ENCODE results near the gene GPX4.

Gene GPX4

DNA sequence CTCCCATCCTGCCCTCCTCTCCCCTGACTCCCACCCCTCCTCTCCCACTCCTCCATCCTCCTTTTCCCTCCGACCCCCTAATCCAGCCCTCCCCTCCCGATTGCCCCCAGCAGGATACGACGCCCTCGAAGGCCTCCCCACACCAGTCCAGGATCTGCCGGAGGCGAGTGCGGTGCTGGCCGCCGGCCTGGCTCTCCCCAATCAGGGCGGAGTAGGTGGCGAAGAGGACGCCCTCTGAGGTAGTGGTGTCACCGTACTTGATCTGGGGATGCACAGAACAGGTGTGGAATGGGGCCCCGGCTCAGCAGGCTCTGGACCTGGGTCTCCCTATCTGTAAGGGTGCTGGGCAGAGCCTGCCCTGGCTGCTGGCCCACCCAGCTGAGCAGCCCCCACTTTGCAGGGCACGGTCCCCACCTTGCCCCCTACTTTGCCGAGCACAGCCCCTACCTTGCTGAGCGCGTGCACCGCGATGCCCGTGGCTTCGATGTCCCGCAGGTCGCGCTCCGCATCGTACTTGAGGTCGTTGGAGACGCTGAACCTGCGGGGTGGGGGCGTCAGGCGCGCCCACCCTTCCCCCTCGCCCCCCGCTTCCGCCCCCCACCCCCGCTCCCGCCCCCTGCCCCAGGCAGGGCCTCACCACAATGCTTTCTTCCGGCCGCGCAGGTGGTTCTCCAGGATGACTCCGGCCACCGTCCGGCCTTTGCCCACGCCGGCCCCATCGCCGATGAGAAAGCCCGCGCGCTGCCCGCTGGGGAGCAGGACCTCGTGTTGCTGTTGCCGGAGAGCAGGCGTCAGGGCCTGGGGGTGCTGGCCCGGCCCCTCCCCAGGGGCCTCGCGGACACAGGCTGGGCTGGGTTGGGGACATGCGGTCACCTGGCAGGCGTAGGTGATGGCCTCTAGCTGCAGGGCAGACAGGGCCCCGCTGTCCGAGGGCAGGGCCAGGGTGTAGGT, 18.5 kb downstream of the GPX4 start:
- DNase-seq (ENCODE audit: insufficient read length, low spot score) (no peak), FAIRE-seq (no peak)
- TF ChIP-seq CTCF (IDR thresholded peaks at IDR 0.05; ENCODE audit: insufficient read depth, missing control alignments) = no peak

DNA sequence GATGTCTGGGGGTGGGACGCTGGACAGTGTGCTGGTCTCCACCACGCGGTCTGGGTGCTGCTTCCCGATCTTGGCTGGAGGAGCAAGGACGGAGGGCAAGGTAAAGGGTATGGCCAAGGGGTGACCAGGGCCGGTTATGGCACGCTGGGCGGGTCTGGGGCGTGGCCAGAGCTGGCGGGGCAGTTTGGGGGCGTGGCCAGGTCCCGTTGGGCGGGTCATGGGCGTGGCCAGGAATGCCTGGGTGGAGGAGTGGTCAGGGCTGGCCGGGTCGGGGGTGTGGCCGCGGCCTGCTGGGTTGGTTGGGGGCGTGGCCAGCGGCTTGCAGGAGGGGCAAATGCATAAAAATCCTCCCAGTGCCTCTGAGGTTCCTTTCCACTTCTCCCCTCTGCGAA, 19.2 kb downstream of the GPX4 start:
- FAIRE-seq (no peak), DNase-seq (ENCODE audit: insufficient read length, low spot score) (no peak)
- no peak for TF ChIP-seq CTCF (IDR thresholded peaks at IDR 0.05; ENCODE audit: insufficient read depth, missing control alignments)

DNA sequence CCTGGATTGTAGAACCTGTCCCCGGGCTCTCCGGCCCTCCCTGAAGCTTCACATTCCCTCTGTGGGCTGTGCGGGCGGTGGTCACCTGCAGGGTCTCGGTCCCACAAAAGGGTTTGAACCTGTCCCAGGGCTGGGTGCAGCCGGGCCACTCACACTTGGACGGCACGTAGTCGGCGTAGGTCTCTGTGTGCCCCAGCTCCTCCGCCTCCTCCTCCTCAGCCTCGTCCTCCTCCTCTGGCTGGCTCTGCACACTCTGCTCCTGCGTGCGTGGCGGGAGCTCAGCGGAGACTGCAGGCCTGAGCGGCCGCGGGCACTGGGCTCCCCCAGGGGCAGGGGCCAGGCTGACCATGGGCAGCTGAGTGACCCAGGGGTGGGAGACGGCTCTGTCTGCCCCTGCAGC, 19.6 kb downstream of the GPX4 start:
- FAIRE-seq = no peak
- no peak for TF ChIP-seq CTCF (IDR thresholded peaks at IDR 0.05; ENCODE audit: insufficient read depth, missing control alignments)
- no peak for DNase-seq (ENCODE audit: insufficient read length, low spot score)

- TF ChIP-seq CTCF (IDR thresholded peaks at IDR 0.05; ENCODE audit: insufficient read depth, missing control alignments) = no peak
- no peak for DNase-seq (ENCODE audit: insufficient read length, low spot score)
- FAIRE-seq = no peak
Measured at GRCh38 chr19:1123885-1124677, 20.3 kb downstream of the GPX4 start.

DNA sequence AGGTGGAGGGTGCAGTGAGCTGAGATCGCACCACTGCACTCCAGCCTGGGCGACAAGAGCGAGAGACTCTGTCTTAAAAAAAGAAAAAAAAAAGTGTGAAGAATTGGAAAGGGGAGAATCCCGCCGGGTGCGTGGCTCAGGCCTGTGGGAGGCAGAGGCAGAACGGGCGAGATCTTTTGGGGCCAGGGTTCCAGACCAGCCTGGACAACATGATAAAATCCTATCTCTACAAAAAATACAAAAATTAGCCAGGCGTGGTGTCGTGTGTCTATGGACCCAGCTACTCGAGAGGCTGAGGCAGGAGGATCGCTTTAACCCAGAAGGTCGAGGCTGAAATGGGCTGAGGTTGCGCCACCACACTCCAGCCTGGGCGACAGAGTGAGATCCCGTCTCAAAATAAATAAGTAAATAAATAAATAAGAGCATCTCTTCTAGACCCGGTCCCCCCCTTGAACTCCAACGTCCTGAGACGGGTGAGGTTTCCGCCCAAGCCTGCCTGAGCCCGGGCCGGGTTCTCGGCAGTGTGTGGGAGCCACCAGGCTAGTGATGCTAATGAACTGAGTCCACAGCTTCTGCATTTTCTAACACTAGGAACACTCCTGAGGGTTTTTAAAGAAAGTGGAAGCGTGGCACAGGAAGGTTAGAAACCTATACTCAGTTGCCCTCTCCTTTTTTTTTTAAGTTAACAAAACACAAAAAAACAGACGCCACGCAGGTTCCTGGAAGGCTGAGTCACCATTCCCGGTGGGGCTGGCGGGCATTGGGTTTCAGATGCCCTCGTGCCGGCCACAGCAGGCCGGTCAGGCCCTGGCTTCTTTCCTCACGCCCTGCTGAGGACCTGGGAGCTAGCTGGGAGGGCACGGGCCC, 22.0 kb downstream of the GPX4 start:
- no peak for TF ChIP-seq CTCF (IDR thresholded peaks at IDR 0.05; ENCODE audit: insufficient read depth, missing control alignments)
- no peak for DNase-seq (ENCODE audit: insufficient read length, low spot score)
- no peak for FAIRE-seq

DNA sequence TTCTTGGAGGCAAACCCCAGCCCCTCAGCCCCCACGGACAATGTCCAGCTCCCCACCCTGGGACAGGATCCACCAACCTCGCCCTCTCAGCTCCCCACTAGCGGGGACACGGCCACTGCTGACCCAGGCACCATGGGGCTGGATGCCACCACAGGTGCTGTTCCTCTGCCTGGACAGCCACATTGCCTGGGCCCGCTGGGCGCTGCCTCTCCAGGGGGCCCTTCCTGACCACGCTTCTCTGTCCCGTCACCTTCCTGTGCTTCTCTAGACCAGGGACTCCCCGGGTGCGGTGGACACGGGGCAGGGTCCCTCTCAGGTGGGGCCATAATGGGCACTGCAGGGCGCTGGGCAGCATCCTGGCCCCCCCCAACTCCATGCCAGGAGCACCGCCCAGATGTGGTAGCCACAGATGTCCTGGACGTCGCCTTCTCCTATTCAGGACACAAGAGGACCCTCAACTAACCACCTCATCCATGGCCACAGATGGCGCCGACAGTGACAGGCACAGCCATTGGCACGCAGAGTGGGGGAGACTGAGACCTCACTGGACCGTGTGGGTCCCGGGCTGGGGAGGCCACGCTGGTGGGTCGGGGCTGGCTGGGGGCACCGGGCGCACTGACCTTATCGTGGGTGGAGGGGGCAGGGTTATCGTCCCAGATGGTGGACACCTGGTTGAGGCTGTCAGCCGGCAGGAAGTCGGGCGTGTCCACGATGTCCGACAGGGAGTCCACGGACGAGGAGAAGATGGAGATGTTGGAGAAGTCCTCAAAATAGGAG, 23.4 kb downstream of the GPX4 start:
- TF ChIP-seq CTCF (IDR thresholded peaks at IDR 0.05; ENCODE audit: insufficient read depth, missing control alignments) = no peak
- DNase-seq (ENCODE audit: insufficient read length, low spot score) = no peak
- no peak for FAIRE-seq
